Measurements from ENCODE around the gene EDRF1.

EDRF1 gene

GRCh38 chr10:125782054-125782453 is 62.5 kb downstream of the EDRF1 start:
- Histone ChIP-seq H3K4me2 (ENCODE audit: low read length) (no peak overlapping the region), H3K9me2 (ENCODE audit: low read depth, low read length) (no peaks in the 10 kb centered on the region), H3K79me2 (ENCODE audit: insufficient read depth, low read length) (no peaks in the 10 kb centered on the region), H2AFZ (ENCODE audit: low read length) (no peak overlapping the region), H3K4me3 (ENCODE audit: low read depth, low read length, poor library complexity, severe bottlenecking) (no peak overlapping the region), H3F3A (ENCODE audit: insufficient read depth, low read length) (no peaks in the 10 kb centered on the region), H3K27me3 (ENCODE audit: insufficient read depth, low read length) (no peaks in the 10 kb centered on the region), H3K36me3 (ENCODE audit: insufficient read depth, low read length) (no peaks in the 10 kb centered on the region), H3K9me3 (ENCODE audit: low read length) (no peaks in the 10 kb centered on the region), H4K20me1 (ENCODE audit: insufficient read depth, low read length) (no peaks in the 10 kb centered on the region), H3K27ac (ENCODE audit: low read depth, low read length, poor library complexity, severe bottlenecking) (no peak overlapping the region), H3K4me1 (ENCODE audit: insufficient read depth, low read length, severe bottlenecking) (no peaks in the 10 kb centered on the region), H3K9ac (ENCODE audit: low read length) (no peak overlapping the region)
- TF ChIP-seq CTCF (IDR thresholded peaks at IDR 0.05; ENCODE audit: low read length) (no peak), EZH2 (IDR thresholded peaks at IDR 0.05; ENCODE audit: borderline replicate concordance, low read length) (no peak)

- Histone ChIP-seq H3K79me2 (ENCODE audit: insufficient read depth, low read length) (no peaks in the 10 kb centered on the region), H3F3A (ENCODE audit: insufficient read depth, low read length) (no peaks in the 10 kb centered on the region), H3K4me3 (ENCODE audit: low read depth, low read length, poor library complexity, severe bottlenecking) (no peak overlapping the region), H4K20me1 (ENCODE audit: insufficient read depth, low read length) (no peaks in the 10 kb centered on the region), H3K4me1 (ENCODE audit: insufficient read depth, low read length, severe bottlenecking) (no peaks in the 10 kb centered on the region), H3K9ac (ENCODE audit: low read length) (no peak overlapping the region), H3K9me2 (ENCODE audit: low read depth, low read length) (no peaks in the 10 kb centered on the region), H3K27me3 (ENCODE audit: insufficient read depth, low read length) (no peaks in the 10 kb centered on the region), H3K36me3 (ENCODE audit: insufficient read depth, low read length) (no peaks in the 10 kb centered on the region), H2AFZ (ENCODE audit: low read length) (no peak overlapping the region), H3K27ac (ENCODE audit: low read depth, low read length, poor library complexity, severe bottlenecking) (no peak overlapping the region), H3K9me3 (ENCODE audit: low read length) (no peaks in the 10 kb centered on the region), H3K4me2 (ENCODE audit: low read length) (no peak overlapping the region)
- TF ChIP-seq EZH2 (IDR thresholded peaks at IDR 0.05; ENCODE audit: borderline replicate concordance, low read length) = no peak
- no peak for TF ChIP-seq CTCF (IDR thresholded peaks at IDR 0.05; ENCODE audit: low read length)
These were observed 63.1 kb downstream of the EDRF1 start for GRCh38 chr10:125782616-125783015.

DNA sequence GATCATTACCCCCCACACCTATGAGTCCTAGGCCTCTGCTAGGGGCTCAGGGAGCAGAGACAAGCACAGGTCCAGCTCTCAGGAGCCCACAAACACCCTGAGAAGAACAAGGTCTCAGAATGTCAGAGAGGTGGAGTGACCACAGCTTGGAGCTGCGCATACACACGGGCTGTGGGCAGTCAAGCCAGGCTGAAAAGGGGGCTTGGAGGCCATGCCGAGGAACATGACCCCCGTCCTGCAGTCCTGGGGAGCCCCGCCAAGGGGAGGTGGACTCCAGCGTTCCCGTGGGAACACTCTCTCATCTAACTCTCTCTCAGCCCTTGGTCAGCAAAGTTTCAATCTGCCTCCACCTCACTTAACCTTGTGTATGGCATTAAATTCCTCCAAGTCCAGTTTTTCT is 63.9 kb downstream of the EDRF1 start:
- Histone ChIP-seq H3K4me1 (ENCODE audit: insufficient read depth, low read length, severe bottlenecking) (no peaks in the 10 kb centered on the region), H3K9ac (ENCODE audit: low read length) (no peak overlapping the region), H2AFZ (ENCODE audit: low read length) (no peak overlapping the region), H3K79me2 (ENCODE audit: insufficient read depth, low read length) (no peaks in the 10 kb centered on the region), H3K9me3 (ENCODE audit: low read length) (no peaks in the 10 kb centered on the region), H3K9me2 (ENCODE audit: low read depth, low read length) (no peaks in the 10 kb centered on the region), H3F3A (ENCODE audit: insufficient read depth, low read length) (no peaks in the 10 kb centered on the region), H3K27me3 (ENCODE audit: insufficient read depth, low read length) (no peaks in the 10 kb centered on the region), H3K36me3 (ENCODE audit: insufficient read depth, low read length) (no peaks in the 10 kb centered on the region; the same call in 1 of the 2 replicates), H4K20me1 (ENCODE audit: insufficient read depth, low read length) (no peaks in the 10 kb centered on the region), H3K4me3 (ENCODE audit: low read depth, low read length, poor library complexity, severe bottlenecking) (no peak overlapping the region), H3K27ac (ENCODE audit: low read depth, low read length, poor library complexity, severe bottlenecking) (no peak overlapping the region), H3K4me2 (ENCODE audit: low read length) (no peak overlapping the region)
- TF ChIP-seq CTCF (IDR thresholded peaks at IDR 0.05; ENCODE audit: low read length) = no peak
- no peak for TF ChIP-seq EZH2 (IDR thresholded peaks at IDR 0.05; ENCODE audit: borderline replicate concordance, low read length)

All from OCI-LY1 (cell line).